ENCODE data around the gene TRPM3.

TRPM3 gene

DNA sequence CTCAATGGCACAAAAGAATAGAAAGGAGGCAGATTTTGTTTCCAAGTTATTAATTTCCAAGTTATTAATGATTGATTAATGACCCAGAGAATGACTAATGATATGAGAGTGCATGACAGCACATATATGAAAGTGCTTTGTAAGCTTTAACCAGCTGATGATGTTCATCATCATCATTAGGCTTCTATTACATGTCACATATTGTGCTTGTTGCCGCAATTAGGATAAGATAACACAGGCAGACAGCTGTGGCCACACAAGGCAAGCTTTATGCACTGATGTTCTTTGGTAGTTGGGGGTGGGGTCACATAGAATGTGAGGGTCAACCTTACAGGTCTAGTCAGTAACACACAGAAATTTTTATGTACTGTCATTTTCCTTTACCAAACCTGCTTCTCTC, 219.7 kb downstream of the TRPM3 start:
- Histone ChIP-seq H3K9ac (ENCODE audit: low read length) (no peak overlapping the region), H3K4me1 (ENCODE audit: low read length) (no peaks in the 10 kb centered on the region), H3K27ac (ENCODE audit: low read length) (no peak overlapping the region), H3K4me2 (ENCODE audit: low read depth, low read length) (no peak overlapping the region), H3K4me3 (ENCODE audit: low read length) (no peak overlapping the region), H3K9me2 (replicated peaks; ENCODE audit: insufficient read depth, low read length) (no peaks in the 10 kb centered on the region), H3K36me3 (replicated peaks; ENCODE audit: insufficient read depth, low read length) (no peaks in the 10 kb centered on the region), H2AFZ (ENCODE audit: low read length) (no peak overlapping the region), H3K79me2 (ENCODE audit: low read length) (no peaks in the 10 kb centered on the region), H4K20me1 (ENCODE audit: insufficient read depth, low read length) (no peaks in the 10 kb centered on the region), H3K27me3 (replicated peaks; ENCODE audit: insufficient read depth, low read length) (no peaks in the 10 kb centered on the region), H3K9me3 (replicated peaks; ENCODE audit: insufficient read depth, low read length) (no peaks in the 10 kb centered on the region), H3F3A (ENCODE audit: insufficient read depth, low read length) (no peaks in the 10 kb centered on the region)
- no peak for DNase-seq
- no peak for TF ChIP-seq EZH2phosphoT487 (IDR thresholded peaks at IDR 0.05; ENCODE audit: low read length)
- TF ChIP-seq EZH2 (optimal IDR thresholded peaks at IDR 0.05; ENCODE audit: low read depth, low read length), result no peak
- TF ChIP-seq, protein P1, sequence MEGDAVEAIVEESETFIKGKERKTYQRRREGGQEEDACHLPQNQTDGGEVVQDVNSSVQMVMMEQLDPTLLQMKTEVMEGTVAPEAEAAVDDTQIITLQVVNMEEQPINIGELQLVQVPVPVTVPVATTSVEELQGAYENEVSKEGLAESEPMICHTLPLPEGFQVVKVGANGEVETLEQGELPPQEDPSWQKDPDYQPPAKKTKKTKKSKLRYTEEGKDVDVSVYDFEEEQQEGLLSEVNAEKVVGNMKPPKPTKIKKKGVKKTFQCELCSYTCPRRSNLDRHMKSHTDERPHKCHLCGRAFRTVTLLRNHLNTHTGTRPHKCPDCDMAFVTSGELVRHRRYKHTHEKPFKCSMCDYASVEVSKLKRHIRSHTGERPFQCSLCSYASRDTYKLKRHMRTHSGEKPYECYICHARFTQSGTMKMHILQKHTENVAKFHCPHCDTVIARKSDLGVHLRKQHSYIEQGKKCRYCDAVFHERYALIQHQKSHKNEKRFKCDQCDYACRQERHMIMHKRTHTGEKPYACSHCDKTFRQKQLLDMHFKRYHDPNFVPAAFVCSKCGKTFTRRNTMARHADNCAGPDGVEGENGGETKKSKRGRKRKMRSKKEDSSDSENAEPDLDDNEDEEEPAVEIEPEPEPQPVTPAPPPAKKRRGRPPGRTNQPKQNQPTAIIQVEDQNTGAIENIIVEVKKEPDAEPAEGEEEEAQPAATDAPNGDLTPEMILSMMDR (IDR thresholded peaks at IDR 0.05; ENCODE audit: low read length), result no peak

DNA sequence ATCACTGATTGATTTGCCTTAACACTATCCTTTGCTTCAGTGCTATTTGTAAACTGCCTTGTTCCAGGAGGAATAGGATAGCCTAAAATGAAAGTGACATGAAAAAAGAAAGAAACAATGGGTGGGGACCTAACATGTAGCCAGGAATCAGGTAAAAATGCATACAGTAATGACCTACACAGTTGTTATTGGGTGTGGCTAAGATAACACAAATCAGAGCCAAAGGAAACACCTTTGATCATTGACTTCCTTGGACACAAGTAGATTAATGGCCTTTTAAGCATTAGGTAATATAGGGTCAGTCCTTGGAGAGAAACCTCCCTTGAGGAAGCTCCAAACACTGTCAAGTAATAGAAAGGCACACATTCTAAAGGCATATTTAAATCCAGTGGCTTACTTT, 220.4 kb downstream of the TRPM3 start:
- Histone ChIP-seq H3K27me3 (replicated peaks; ENCODE audit: insufficient read depth, low read length) (no peaks in the 10 kb centered on the region), H3K9me3 (replicated peaks; ENCODE audit: insufficient read depth, low read length) (no peaks in the 10 kb centered on the region), H2AFZ (ENCODE audit: low read length) (no peak overlapping the region), H3K9me2 (replicated peaks; ENCODE audit: insufficient read depth, low read length) (no peaks in the 10 kb centered on the region), H3K4me3 (ENCODE audit: low read length) (no peak overlapping the region), H3K4me2 (ENCODE audit: low read depth, low read length) (no peak overlapping the region), H3K4me1 (ENCODE audit: low read length) (no peaks in the 10 kb centered on the region), H3K79me2 (ENCODE audit: low read length) (no peaks in the 10 kb centered on the region), H3K27ac (ENCODE audit: low read length) (no peak overlapping the region), H4K20me1 (ENCODE audit: insufficient read depth, low read length) (no peaks in the 10 kb centered on the region), H3F3A (ENCODE audit: insufficient read depth, low read length) (no peaks in the 10 kb centered on the region), H3K9ac (ENCODE audit: low read length) (no peak overlapping the region), H3K36me3 (replicated peaks; ENCODE audit: insufficient read depth, low read length) (no peaks in the 10 kb centered on the region)
- TF ChIP-seq, protein P1 (IDR thresholded peaks at IDR 0.05; ENCODE audit: low read length), result no peak
- TF ChIP-seq EZH2 (optimal IDR thresholded peaks at IDR 0.05; ENCODE audit: low read depth, low read length) (no peak), EZH2phosphoT487 (IDR thresholded peaks at IDR 0.05; ENCODE audit: low read length) (no peak)
- no peak for DNase-seq

DNA sequence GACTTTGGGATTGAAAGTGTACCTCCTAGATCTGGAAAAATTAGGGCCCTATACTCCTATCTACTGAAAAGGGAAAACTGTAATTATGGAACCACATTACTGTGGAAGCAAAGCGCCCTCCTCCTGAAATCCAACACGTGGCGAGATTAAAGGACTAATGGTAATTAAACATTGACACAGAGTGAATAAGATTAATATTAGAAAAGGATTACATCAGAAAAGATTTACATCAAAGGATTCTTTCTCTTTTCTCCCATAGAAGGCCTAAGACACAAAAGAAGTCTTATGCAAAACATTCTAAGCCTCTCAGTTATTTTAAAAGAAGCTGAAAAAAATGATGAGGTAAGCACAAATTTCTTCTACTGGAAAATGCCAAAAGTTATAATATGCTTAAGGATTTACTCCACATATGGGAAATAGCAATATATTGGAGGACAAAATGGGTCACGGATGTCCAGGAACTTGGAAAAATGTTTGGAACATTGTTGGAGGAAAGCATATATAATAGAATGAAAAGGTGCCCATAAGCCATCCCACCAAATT, 227.8 kb downstream of the TRPM3 start:
- Histone ChIP-seq H3F3A (ENCODE audit: insufficient read depth, low read length) (no peaks in the 10 kb centered on the region), H3K4me3 (ENCODE audit: low read length) (no peak overlapping the region), H2AFZ (ENCODE audit: low read length) (no peak overlapping the region), H3K4me1 (ENCODE audit: low read length) (no peaks in the 10 kb centered on the region), H3K9me2 (replicated peaks; ENCODE audit: insufficient read depth, low read length) (no peaks in the 10 kb centered on the region), H3K27me3 (replicated peaks; ENCODE audit: insufficient read depth, low read length) (no peaks in the 10 kb centered on the region), H3K36me3 (replicated peaks; ENCODE audit: insufficient read depth, low read length) (no peaks in the 10 kb centered on the region), H4K20me1 (ENCODE audit: insufficient read depth, low read length) (no peaks in the 10 kb centered on the region), H3K9me3 (replicated peaks; ENCODE audit: insufficient read depth, low read length) (no peaks in the 10 kb centered on the region), H3K79me2 (ENCODE audit: low read length) (no peaks in the 10 kb centered on the region), H3K27ac (ENCODE audit: low read length) (no peak overlapping the region), H3K4me2 (ENCODE audit: low read depth, low read length) (no peak overlapping the region), H3K9ac (ENCODE audit: low read length) (no peak overlapping the region)
- TF ChIP-seq EZH2 (optimal IDR thresholded peaks at IDR 0.05; ENCODE audit: low read depth, low read length) (no peak), EZH2phosphoT487 (IDR thresholded peaks at IDR 0.05; ENCODE audit: low read length) (no peak)
- TF ChIP-seq, protein P1 (IDR thresholded peaks at IDR 0.05; ENCODE audit: low read length), result no peak
- no peak for DNase-seq
